LNCAP (cell line): Measurements from ENCODE around the gene SGMS1.

Experiments used
- CTCF ChIP-seq: fragments of 450-650 bp; IDR thresholded peaks from 2 replicates; pipeline ENCODE4 v1.5.1; 2017; ENCODE audit warnings: mild to moderate bottlenecking

Gene SGMS1

DNA sequence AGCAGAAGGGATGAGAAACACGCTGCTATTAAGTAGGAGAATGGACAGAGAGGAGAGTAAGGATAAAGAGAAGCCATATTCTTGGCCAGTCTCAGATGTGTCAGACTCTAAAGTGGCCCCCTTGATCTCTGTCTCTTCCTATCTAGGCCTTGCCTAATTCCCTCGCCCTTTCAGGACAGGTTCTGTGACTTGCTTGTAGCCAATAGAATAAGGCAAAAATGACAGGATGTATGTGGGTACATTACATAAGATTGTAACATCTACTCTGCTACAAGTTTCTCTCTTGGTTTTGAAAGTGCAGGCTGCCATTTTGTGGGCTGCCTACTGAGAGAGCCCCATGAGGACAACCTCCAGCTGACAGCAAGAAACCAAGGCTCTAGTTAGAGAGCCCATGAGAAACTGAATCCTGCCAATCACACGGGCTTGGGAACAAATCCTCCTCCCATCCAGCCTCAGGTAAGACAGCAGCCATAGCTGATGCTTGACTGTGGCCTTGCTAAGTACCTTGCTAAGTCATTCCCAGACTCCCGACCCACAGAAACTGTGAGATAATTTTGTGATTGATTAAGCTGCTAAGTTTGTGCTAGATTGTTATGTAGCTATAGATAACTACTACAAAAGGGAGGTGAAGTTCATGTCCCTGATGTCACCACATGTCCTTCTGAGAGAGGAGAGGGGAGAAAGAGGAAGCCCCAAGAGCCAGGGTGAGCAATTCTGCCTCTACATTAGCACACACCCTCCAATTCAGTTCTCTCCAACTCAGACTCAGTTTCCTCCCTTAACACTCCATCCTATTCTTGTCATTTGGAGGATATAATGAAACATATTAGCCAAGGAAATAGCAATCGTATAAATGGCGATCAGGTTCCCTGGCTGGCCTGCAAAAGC is 185.5 kb downstream of the SGMS1 start:
- no peak for TF ChIP-seq CTCF

DNA sequence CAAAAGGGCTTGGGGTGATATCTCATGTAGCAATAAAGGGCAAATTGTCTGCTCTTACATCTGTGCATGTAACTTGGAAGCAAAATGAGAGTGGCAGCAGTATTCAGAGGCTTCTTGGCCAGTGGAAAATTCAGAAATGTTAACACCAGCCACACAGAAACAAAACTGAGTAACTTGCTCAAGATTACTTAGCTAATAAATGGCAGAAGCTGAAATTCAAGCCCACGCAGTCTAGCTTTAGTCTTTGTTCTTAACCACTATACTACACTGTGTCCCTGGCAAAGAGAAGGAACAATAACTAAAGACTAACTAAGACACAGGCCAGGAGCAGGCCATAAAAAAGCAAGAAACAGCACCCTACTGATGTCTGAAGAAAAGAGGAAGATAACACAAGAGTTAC is 186.5 kb downstream of the SGMS1 start:
- no peak for TF ChIP-seq CTCF

- TF ChIP-seq CTCF, result no peak
These were observed 187.0 kb downstream of the SGMS1 start for GRCh38 chr10:50436805-50437204.

DNA sequence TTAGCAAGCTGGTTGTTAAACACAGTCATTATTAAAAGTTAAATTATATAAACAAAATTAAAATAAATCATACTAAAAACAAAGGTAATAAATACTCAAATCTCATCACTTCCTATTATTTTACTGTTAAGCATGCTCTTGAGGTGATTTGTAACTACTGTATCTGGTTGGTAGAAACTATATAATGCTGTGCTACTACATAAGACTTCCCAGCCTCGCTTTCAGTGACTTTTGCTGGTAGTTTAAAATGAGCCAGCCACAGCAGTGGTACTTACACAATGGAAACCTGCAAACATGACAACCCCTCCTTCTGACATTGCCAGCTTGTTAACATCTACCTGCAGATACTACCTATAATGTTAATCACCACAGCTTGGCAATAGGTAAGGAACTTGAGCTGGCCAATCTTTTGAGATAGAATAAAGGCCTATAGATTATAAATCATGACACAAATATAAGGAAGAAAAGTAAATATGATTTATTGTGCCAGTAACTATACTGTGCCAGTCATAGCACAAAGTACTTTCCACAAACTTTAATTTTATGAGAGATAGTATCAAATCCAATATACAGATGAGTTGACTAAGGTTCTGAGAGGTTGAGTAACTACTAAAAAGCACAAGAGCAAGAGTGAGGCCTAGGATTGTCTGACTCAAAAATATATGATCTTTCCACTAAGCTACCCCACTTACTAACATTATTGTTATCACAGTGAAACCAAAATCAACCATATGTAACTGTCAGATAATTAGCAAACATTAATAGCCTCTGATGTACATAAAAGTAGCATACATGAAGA is 191.3 kb downstream of the SGMS1 start:
- no peak for TF ChIP-seq CTCF

DNA sequence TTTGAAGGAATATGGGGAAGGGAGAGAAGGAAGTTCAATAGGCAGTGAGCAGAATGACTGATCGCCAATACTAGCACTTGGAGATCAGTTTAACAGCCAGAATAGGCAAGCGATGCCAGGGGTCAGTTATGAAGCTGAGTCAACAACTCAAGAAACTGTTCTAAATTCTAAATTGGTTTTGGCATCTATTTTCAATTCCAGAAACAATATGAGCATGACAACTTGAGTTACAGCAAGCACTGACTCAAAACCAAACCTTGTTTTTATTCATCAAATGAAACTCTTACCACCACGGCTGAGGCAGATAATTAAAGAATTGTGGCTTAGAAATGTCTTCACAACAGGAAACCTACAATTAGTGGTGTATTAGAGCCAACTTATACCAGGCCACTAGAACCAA is 192.0 kb downstream of the SGMS1 start:
- no peak for TF ChIP-seq CTCF

GRCh38 chr10:50431133-50431532 is 192.6 kb downstream of the SGMS1 start:
- no peak for TF ChIP-seq CTCF

DNA sequence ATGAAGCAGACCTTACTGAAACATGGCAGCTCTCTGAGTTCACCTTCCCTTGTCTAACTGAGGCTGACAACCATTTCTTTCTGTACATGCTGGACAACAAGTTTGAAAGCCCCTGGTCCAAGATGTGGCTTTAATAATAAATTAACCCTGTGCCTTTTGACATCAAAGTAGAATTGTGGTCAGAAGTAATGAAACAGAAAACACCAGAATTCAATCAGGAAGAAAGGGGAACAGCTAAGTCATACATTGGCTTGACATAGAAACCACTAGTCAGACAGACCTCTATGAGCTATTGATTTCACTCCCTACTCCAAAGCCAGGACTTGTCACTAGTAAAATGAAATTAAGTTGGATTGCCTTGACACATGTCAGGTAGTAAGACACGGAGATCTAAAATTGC is 197.3 kb downstream of the SGMS1 start:
- no peak for TF ChIP-seq CTCF
